Measurements from ENCODE around the gene MACROD1. TPM values are rescaled to one million over a fixed set of nuclear protein-coding genes. Genes with fewer than 3 reads are reported as not detected.
A peak's percentile ranks its signal among the peaks of the same experiment; 100 is the strongest.

MACROD1 gene
- total RNA-seq, 1 donor = 17.7 TPM

DNA sequence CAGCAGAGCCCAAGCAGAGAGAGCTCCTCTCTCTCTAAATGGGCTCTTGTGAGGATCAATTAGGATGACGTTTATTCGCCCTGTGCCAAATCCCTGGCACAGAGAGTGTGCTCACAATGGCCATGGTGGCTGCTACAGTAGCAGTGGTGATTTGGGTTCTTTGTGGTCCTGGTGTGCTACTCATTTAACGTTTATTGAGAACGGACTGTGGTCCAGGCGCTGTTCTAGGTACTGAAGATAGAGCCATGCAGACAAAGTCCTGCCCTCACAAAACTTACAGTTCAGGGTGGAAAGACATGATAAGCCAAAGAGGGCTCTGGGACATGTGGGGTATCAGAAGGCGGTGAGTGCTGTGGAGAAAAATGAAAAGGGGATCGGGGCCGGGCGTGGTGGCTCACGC, 174.4 kb downstream of the MACROD1 start:
- DNase-seq (ENCODE audit: insufficient read length, low spot score, missing footprints) = peak; percentile 77
- no peaks in the 10 kb centered on the region for H3K9me3 ChIP-seq (ENCODE audit: low read depth, low read length)
- H3K4me2 ChIP-seq (ENCODE audit: insufficient read depth, low read length) = no peak overlapping the region
- peaks cover 37% of the 10 kb centered on the region for H3K36me3 ChIP-seq (ENCODE audit: insufficient read depth, low read length)
- no peaks in the 10 kb centered on the region for H3K27me3 ChIP-seq (ENCODE audit: insufficient read depth, low read length)
- no peak overlapping the region for H2AFZ ChIP-seq (ENCODE audit: low read length)
- peaks cover 9% of the 10 kb centered on the region for H3K4me1 ChIP-seq (ENCODE audit: insufficient read depth, low read length)
- TF ChIP-seq, protein P1, sequence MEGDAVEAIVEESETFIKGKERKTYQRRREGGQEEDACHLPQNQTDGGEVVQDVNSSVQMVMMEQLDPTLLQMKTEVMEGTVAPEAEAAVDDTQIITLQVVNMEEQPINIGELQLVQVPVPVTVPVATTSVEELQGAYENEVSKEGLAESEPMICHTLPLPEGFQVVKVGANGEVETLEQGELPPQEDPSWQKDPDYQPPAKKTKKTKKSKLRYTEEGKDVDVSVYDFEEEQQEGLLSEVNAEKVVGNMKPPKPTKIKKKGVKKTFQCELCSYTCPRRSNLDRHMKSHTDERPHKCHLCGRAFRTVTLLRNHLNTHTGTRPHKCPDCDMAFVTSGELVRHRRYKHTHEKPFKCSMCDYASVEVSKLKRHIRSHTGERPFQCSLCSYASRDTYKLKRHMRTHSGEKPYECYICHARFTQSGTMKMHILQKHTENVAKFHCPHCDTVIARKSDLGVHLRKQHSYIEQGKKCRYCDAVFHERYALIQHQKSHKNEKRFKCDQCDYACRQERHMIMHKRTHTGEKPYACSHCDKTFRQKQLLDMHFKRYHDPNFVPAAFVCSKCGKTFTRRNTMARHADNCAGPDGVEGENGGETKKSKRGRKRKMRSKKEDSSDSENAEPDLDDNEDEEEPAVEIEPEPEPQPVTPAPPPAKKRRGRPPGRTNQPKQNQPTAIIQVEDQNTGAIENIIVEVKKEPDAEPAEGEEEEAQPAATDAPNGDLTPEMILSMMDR (IDR thresholded peaks at IDR 0.05; ENCODE audit: extremely low read depth, low read depth, low read length) = no peak
- H4K20me1 ChIP-seq (ENCODE audit: insufficient read depth, low read length) = peaks cover 45% of the 10 kb centered on the region
- peaks cover 48% of the 10 kb centered on the region for H3K79me2 ChIP-seq (ENCODE audit: insufficient read depth, low read length)
- no peak overlapping the region for H3K4me3 ChIP-seq (ENCODE audit: insufficient read depth, low read length)
- H3K27ac ChIP-seq (ENCODE audit: low read depth, low read length) = no peak overlapping the region

DNA sequence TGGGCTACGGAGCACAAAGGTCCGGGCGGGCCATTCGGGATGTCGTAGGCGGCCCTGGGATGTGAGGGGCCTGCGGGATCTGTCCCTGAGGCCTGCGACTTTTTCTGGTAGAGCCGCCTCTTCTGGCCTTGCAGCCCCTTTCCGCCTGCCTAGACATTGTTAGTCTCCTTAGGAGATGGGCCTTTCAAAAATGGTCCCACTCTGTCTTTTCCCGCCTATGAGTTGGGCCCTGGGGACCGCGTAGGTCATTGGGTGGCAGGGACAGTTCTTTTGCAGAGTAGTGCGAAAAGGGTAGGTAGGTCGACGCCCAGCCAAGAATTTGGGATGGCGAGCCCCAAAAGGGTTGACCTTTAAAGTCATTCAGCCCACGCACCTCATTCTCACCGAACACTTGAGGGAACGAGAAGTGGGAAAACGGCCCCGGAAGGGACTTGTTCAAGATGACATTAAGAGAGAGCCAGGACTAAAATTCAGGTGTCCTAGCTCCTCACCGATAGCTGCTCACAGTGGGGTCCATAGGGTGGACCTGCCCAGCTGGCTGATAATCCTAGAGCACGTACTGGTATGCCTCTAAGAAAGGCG, 178.9 kb downstream of the MACROD1 start:
- H3K27me3 ChIP-seq (ENCODE audit: insufficient read depth, low read length) = no peaks in the 10 kb centered on the region
- H2AFZ ChIP-seq (ENCODE audit: low read length) = no peak overlapping the region
- H3K4me2 ChIP-seq (ENCODE audit: insufficient read depth, low read length) = peak overlapping the region; percentile 91
- TF ChIP-seq, protein P1 (IDR thresholded peaks at IDR 0.05; ENCODE audit: extremely low read depth, low read depth, low read length) = no peak
- H3K79me2 ChIP-seq (ENCODE audit: insufficient read depth, low read length) = peaks cover 66% of the 10 kb centered on the region
- peaks cover 26% of the 10 kb centered on the region for H4K20me1 ChIP-seq (ENCODE audit: insufficient read depth, low read length)
- peak overlapping the region; percentile 73 for H3K27ac ChIP-seq (ENCODE audit: low read depth, low read length)
- H3K36me3 ChIP-seq (ENCODE audit: insufficient read depth, low read length) = peaks cover 26% of the 10 kb centered on the region
- peak overlapping the region; percentile 93 for H3K4me3 ChIP-seq (ENCODE audit: insufficient read depth, low read length)
- DNase-seq (ENCODE audit: insufficient read length, low spot score, missing footprints) = peak; percentile 53
- H3K9me3 ChIP-seq (ENCODE audit: low read depth, low read length) = no peaks in the 10 kb centered on the region
- H3K4me1 ChIP-seq (ENCODE audit: insufficient read depth, low read length) = peaks cover 14% of the 10 kb centered on the region

DNA sequence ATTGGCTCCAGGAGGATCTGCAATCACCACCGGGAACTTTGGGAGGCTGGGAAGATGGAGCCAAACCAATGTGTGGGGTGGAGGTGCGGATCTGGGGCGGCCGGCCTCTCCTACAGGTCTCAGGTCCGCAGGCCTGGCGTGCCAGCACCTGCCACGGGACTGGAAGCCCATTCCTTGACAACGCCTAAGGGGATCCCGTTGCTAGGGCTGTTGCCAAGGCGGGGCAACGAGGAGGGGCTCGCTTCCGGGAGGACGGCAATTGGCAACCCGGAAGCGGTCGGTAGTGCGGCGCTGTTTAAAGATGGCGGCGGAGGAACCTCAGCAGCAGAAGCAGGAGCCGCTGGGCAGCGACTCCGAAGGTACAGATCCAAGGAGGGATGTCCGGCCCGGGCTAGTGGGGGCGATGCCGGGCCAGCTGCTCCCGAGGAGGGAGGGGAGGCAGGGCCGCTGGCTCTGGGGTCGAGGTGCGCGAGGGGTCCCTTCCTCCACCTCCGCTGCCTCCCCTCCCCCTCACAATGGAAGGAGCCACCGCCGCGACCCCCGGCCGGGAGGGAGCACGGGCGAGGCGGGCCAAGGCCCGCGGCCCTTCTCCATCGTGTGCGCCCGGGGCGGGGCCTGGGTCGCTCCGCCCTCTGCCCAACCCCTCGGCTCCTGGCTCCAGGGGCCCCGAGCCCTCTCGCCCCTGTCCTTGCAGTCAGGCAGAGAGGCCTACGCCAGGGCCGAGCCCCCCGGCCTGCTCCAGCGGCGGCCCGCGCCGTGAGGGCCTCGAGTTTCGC, 179.6 kb downstream of the MACROD1 start, which contains the start of gene OTUB1:
OTUB1 (plus strand) TSS at position 283 of the 776 bp plus-strand sequence; CDS start at position 302, 19 bp downstream.
- H3K9me3 ChIP-seq (ENCODE audit: low read depth, low read length) = no peaks in the 10 kb centered on the region
- peak within 1 kb of the TSS; percentile 92 for H2AFZ ChIP-seq (ENCODE audit: low read length)
- H3K4me3 ChIP-seq (ENCODE audit: insufficient read depth, low read length) = peak within 1 kb of the TSS; percentile 93
- DNase-seq (ENCODE audit: insufficient read length, low spot score, missing footprints) = peak; percentile 100
- H4K20me1 ChIP-seq (ENCODE audit: insufficient read depth, low read length) = peaks cover 21% of the 10 kb centered on the region
- H3K27ac ChIP-seq (ENCODE audit: low read depth, low read length) = peak within 1 kb of the TSS; percentile 73
- H3K79me2 ChIP-seq (ENCODE audit: insufficient read depth, low read length) = peaks cover 64% of the 10 kb centered on the region
- peaks cover 25% of the 10 kb centered on the region for H3K36me3 ChIP-seq (ENCODE audit: insufficient read depth, low read length)
- H3K4me2 ChIP-seq (ENCODE audit: insufficient read depth, low read length) = peak within 1 kb of the TSS; percentile 91
- TF ChIP-seq, protein P1 (IDR thresholded peaks at IDR 0.05; ENCODE audit: extremely low read depth, low read depth, low read length) = no peak
- no peaks in the 10 kb centered on the region for H3K27me3 ChIP-seq (ENCODE audit: insufficient read depth, low read length)
- peaks cover 14% of the 10 kb centered on the region for H3K4me1 ChIP-seq (ENCODE audit: insufficient read depth, low read length)

DNA sequence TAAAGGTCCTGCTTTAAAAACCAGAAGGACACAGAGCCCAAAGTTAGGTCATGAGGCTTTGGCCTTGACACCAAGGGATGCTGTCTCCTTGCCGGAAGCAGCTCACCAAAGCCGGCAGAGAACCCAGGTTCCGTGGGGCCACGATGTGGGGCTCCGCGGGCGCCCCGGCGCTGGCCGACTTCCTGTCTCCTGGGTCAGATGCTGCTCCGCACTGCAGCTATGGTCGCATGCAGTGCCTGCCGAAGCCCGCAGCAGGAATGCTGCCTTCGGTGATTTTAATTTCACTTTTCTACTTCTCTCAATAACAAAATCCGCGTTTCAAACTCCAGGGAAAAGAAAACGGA, 180.1 kb downstream of the MACROD1 start:
- H3K4me1 ChIP-seq (ENCODE audit: insufficient read depth, low read length) = peaks cover 14% of the 10 kb centered on the region
- peaks cover 64% of the 10 kb centered on the region for H3K79me2 ChIP-seq (ENCODE audit: insufficient read depth, low read length)
- peak; percentile 93 for DNase-seq (ENCODE audit: insufficient read length, low spot score, missing footprints)
- peak overlapping the region; percentile 73 for H3K27ac ChIP-seq (ENCODE audit: low read depth, low read length)
- peak overlapping the region; percentile 91 for H3K4me2 ChIP-seq (ENCODE audit: insufficient read depth, low read length)
- peak overlapping the region; percentile 93 for H3K4me3 ChIP-seq (ENCODE audit: insufficient read depth, low read length)
- H3K9me3 ChIP-seq (ENCODE audit: low read depth, low read length) = no peaks in the 10 kb centered on the region
- peaks cover 16% of the 10 kb centered on the region for H4K20me1 ChIP-seq (ENCODE audit: insufficient read depth, low read length)
- peak overlapping the region; percentile 92 for H2AFZ ChIP-seq (ENCODE audit: low read length)
- H3K36me3 ChIP-seq (ENCODE audit: insufficient read depth, low read length) = peaks cover 21% of the 10 kb centered on the region
- no peaks in the 10 kb centered on the region for H3K27me3 ChIP-seq (ENCODE audit: insufficient read depth, low read length)
- TF ChIP-seq, protein P1 (IDR thresholded peaks at IDR 0.05; ENCODE audit: extremely low read depth, low read depth, low read length) = no peak
